Neuronal stem cell (in vitro differentiated cells): ENCODE measurements around the gene MAPKAP1.

Source experiments
- DNase-seq: peaks from one replicate; pipeline ENCODE4 v3.0.0-alpha.2; 2013; ENCODE audit warnings: low spot score
- H2AFZ ChIP-seq: one replicate; pipeline ENCODE4 v1.6.1; 2013; ENCODE audit warnings: mild to moderate bottlenecking, low read length, inconsistent platforms
- H2AK5ac ChIP-seq: 2 replicates; pipeline ENCODE4 v1.6.1; 2013; ENCODE audit warnings: low read depth, mild to moderate bottlenecking, inconsistent platforms, low read length, moderate library complexity, mixed read lengths
- H2BK120ac ChIP-seq: 2 replicates; pipeline ENCODE4 v1.6.1; 2013; ENCODE audit warnings: low read depth, mild to moderate bottlenecking, inconsistent platforms, low read length, moderate library complexity, mixed read lengths
- H2BK12ac ChIP-seq: one replicate; pipeline ENCODE4 v1.6.1; 2013; ENCODE audit warnings: low read length, inconsistent platforms
- H2BK15ac ChIP-seq: 2 replicates; pipeline ENCODE4 v1.6.1; 2013; ENCODE audit warnings: mild to moderate bottlenecking, low read length, inconsistent platforms, mixed read lengths
- H2BK5ac ChIP-seq: one replicate; pipeline ENCODE4 v1.6.1; 2013; ENCODE audit warnings: inconsistent platforms, mild to moderate bottlenecking, low read length, moderate library complexity
- H3K14ac ChIP-seq: one replicate; pipeline ENCODE4 v1.6.1; 2013; ENCODE audit warnings: low read length, inconsistent platforms
- H3K18ac ChIP-seq: 2 replicates; pipeline ENCODE4 v1.6.1; 2013; ENCODE audit warnings: low read length, inconsistent platforms
- H3K23ac ChIP-seq: 2 replicates; pipeline ENCODE4 v1.6.1; 2013; ENCODE audit warnings: low read depth, mild to moderate bottlenecking, mixed read lengths, low read length, inconsistent platforms; ENCODE audit not compliant: poor library complexity
- H3K27ac ChIP-seq: replicated peaks from 3 replicates; pipeline ENCODE4 v1.5.1; 2013; ENCODE audit warnings: low read length, inconsistent platforms
- H3K27me3 ChIP-seq, 3 experiments: 2 replicates each; pipeline ENCODE4 v1.6.1; 2013; ENCODE audit warnings: low read length in 3 of 3, mild to moderate bottlenecking in 2 of 3, inconsistent platforms in 1 of 3, low read depth in 1 of 3, mixed read lengths in 1 of 3, moderate library complexity in 1 of 3; ENCODE audit not compliant: control insufficient read depth in 3 of 3, insufficient read depth in 3 of 3
- H3K36me3 ChIP-seq, 2 donors: replicated peaks in 1 of 2; 2 replicates each; pipeline ENCODE4 v1.6.1; 2013; ENCODE audit warnings: low read length in 2 of 2; ENCODE audit not compliant: control insufficient read depth in 2 of 2, insufficient read depth in 2 of 2
- H3K4ac ChIP-seq: 2 replicates; pipeline ENCODE4 v1.6.1; 2013; ENCODE audit warnings: inconsistent platforms, mild to moderate bottlenecking, low read length, moderate library complexity
- H3K4me1 ChIP-seq, 2 donors: 1 replicate in 1 of 2; 2 replicates in 1 of 2; pipeline ENCODE4 v1.6.1; 2013; ENCODE audit warnings: low read length in 2 of 2, low read depth in 1 of 2; ENCODE audit not compliant: control insufficient read depth in 2 of 2, insufficient read depth in 1 of 2
- H3K4me2 ChIP-seq: one replicate; pipeline ENCODE4 v1.6.1; 2013; ENCODE audit warnings: mild to moderate bottlenecking, low read length, inconsistent platforms; ENCODE audit not compliant: insufficient read depth, poor library complexity, severe bottlenecking
- H3K4me3 ChIP-seq, 2 donors: 2 replicates each; pipeline ENCODE4 v1.5.1; 2013; ENCODE audit warnings: low read length in 2 of 2, mild to moderate bottlenecking in 2 of 2, inconsistent platforms in 1 of 2, moderate library complexity in 1 of 2
- H3K79me1 ChIP-seq: one replicate; pipeline ENCODE4 v1.6.1; 2013; ENCODE audit warnings: low read depth, mild to moderate bottlenecking, inconsistent platforms, low read length, moderate library complexity
- H3K9ac ChIP-seq: one replicate; pipeline ENCODE4 v1.6.1; 2013; ENCODE audit warnings: mild to moderate bottlenecking, low read depth, low read length, inconsistent platforms; ENCODE audit not compliant: poor library complexity
- H3K9me3 ChIP-seq, 2 donors: replicated peaks in 1 of 2; 2 replicates each; pipeline versions ENCODE3 to v1.6.1; 2013; ENCODE audit warnings: low read length in 2 of 2, mild to moderate bottlenecking in 2 of 2, inconsistent platforms in 1 of 2, low read depth in 1 of 2, mixed read lengths in 1 of 2, moderate library complexity in 1 of 2; ENCODE audit not compliant: control insufficient read depth in 2 of 2, insufficient read depth in 1 of 2
- H4K8ac ChIP-seq: one replicate; pipeline ENCODE4 v1.6.1; 2013; ENCODE audit warnings: low read depth, mild to moderate bottlenecking, inconsistent platforms, low read length, moderate library complexity
- H4K91ac ChIP-seq: one replicate; pipeline ENCODE4 v1.6.1; 2013; ENCODE audit warnings: low read length, low read depth, mild to moderate bottlenecking, inconsistent platforms; ENCODE audit not compliant: poor library complexity
- WGBS, 2 donors: extraction: QIAGEN DNeasy Blood & Tissue Kit; methylation state at CpG; one replicate each; pipeline ENCODE4 v1.1.7; 2013; ENCODE audit warnings: missing lambda C conversion rate in 2 of 2, mixed read lengths in 1 of 2; ENCODE audit not compliant: insufficient read length in 2 of 2, insufficient replicate concordance in 1 of 2; ENCODE audit errors: extremely low coverage in 2 of 2; 5-methylcytosine and 5-hydroxymethylcytosine counted together

The MAPKAP1 gene

GRCh38 chr9:125476645-125477044 is 230.4 kb downstream of the MAPKAP1 start:
- H3K36me3 ChIP-seq: peaks cover 3 to 23% of the 10 kb centered on the region in 2 donors
- H3K14ac ChIP-seq: no peak overlapping the region
- no peak overlapping the region for H3K18ac ChIP-seq
- H3K4me2 ChIP-seq: no peak overlapping the region
- no peak overlapping the region for H2BK5ac ChIP-seq
- H3K79me1 ChIP-seq: no peaks in the 10 kb centered on the region
- H3K4me3 ChIP-seq: no peak overlapping the region
- no peak overlapping the region for H2BK120ac ChIP-seq
- H4K8ac ChIP-seq: no peak overlapping the region
- H3K27me3 ChIP-seq: no peaks in the 10 kb centered on the region
- no peak overlapping the region for H3K4ac ChIP-seq
- H3K9ac ChIP-seq: no peak overlapping the region
- H2AK5ac ChIP-seq: no peak overlapping the region
- no peak overlapping the region for H2BK15ac ChIP-seq
- H2BK12ac ChIP-seq: no peak overlapping the region
- no peak overlapping the region for H4K91ac ChIP-seq
- no CpG with 5 or more reads among the region's 6 CpGs for WGBS, 2 donors
- no peak for DNase-seq
- H3K27ac ChIP-seq: no peak overlapping the region
- peaks cover 10 to 17% of the 10 kb centered on the region in 2 donors for H3K4me1 ChIP-seq
- no peak overlapping the region for H3K23ac ChIP-seq
- no peaks in the 10 kb centered on the region for H3K9me3 ChIP-seq
- no peak overlapping the region for H2AFZ ChIP-seq

- WGBS, 2 donors: no CpG with 5 or more reads among the region's 6 CpGs
Observed at GRCh38 chr9:125475385-125475784, 231.6 kb downstream of the MAPKAP1 start.

DNA sequence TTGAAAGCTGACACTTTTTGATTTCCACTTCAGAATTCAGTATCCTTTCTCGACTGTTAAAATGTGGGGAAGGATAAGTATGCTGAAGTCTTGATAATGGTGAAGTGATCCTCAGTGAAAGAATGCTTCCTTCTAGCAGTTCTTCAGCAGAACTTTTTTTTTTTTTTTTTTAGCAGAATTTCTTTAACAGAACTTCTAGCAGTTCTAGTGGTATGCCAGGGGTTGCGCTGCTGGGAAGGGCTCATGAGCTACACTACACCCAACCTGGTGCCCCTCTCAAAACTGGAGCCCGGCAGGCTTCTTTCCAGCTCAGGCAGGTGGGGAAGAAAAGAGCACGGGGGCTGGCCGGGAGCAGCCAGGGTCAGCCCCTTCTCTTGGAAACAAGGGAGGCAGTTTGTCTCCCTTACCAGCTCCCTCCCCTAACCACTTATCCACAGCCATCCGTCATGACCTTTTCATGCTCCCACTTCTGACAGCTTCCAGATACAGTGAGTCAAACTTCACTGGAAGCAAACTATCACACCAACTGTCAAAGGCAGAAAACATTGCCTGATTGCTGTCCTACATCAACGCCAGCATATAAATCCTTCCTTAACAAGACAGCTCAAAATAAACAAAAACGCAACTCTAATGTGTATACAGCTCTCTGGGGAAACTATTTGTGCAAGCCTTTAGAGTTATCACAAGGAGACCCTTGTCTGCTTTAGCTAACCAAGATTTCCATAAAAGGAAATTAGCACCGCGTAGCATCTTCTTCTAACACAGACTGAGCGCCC is 233.9 kb downstream of the MAPKAP1 start:
- no peaks in the 10 kb centered on the region for H3K79me1 ChIP-seq
- DNase-seq: no peak
- H3K4me1 ChIP-seq: peaks cover 10 to 20% of the 10 kb centered on the region in 2 donors
- no peak overlapping the region for H3K4me2 ChIP-seq
- H3K4ac ChIP-seq: no peak overlapping the region
- no peaks in the 10 kb centered on the region for H3K9me3 ChIP-seq
- no peak overlapping the region for H3K9ac ChIP-seq
- H2BK15ac ChIP-seq: no peak overlapping the region
- H3K27ac ChIP-seq: no peak overlapping the region
- H4K91ac ChIP-seq: no peak overlapping the region
- no peak overlapping the region for H2AFZ ChIP-seq
- no peak overlapping the region for H3K14ac ChIP-seq
- no peak overlapping the region for H4K8ac ChIP-seq
- H3K27me3 ChIP-seq: peaks cover 0 to 2% (median 0%) of the 10 kb centered on the region in 3 experiments
- WGBS, 2 donors: no CpG with 5 or more reads among the region's 11 CpGs
- H3K18ac ChIP-seq: no peak overlapping the region
- H3K4me3 ChIP-seq: no peak overlapping the region
- peaks cover 0 to 9% of the 10 kb centered on the region in 2 donors for H3K36me3 ChIP-seq
- no peak overlapping the region for H3K23ac ChIP-seq
- H2BK120ac ChIP-seq: no peak overlapping the region
- H2BK12ac ChIP-seq: no peak overlapping the region
- H2AK5ac ChIP-seq: no peak overlapping the region
- no peak overlapping the region for H2BK5ac ChIP-seq

More at GRCh38 chr9:125475385-125475784, 231.6 kb downstream of the MAPKAP1 start:
- Histone ChIP-seq H3K9me3 (no peaks in the 10 kb centered on the region), H3K4me3 (no peak overlapping the region), H2BK5ac (no peak overlapping the region), H3K9ac (no peak overlapping the region), H3K79me1 (no peaks in the 10 kb centered on the region), H3K27me3 (peaks cover 0 to 2% (median 0%) of the 10 kb centered on the region in 3 experiments), H3K36me3 (peaks cover 3 to 18% of the 10 kb centered on the region in 2 donors), H3K14ac (no peak overlapping the region), H4K8ac (no peak overlapping the region), H2BK15ac (no peak overlapping the region), H3K18ac (no peak overlapping the region), H2AK5ac (no peak overlapping the region), H3K27ac (no peak overlapping the region), H3K4ac (no peak overlapping the region), H3K23ac (no peak overlapping the region), H2AFZ (no peak overlapping the region), H2BK12ac (no peak overlapping the region), H2BK120ac (no peak overlapping the region), H3K4me2 (no peak overlapping the region), H4K91ac (no peak overlapping the region), H3K4me1 (peaks cover 10 to 26% of the 10 kb centered on the region in 2 donors)
- no peak for DNase-seq

DNA sequence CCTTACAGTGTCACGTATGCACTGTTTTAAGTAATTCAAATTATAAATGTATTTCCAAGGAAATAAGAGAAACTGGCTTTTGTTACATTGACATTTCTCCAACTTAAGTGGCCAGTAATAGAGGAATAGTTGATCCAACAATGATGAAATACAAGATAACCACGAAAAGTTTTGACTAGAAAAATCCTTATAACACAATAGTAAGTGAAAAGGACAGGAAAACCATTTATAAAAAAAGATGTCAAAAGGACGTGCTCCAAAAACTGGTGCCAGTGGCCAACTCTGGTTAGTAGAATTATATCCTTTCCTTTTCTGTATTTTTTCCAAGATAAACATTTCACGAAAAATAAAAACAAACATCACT is 234.5 kb downstream of the MAPKAP1 start:
- no peak for DNase-seq

More for the DNA sequence above, 234.5 kb downstream of the MAPKAP1 start:
- no peaks in the 10 kb centered on the region for H3K9me3 ChIP-seq
- H3K14ac ChIP-seq: no peak overlapping the region
- no peak overlapping the region for H2BK120ac ChIP-seq
- no peak overlapping the region for H2BK5ac ChIP-seq
- H2BK12ac ChIP-seq: no peak overlapping the region
- H3K4me2 ChIP-seq: no peak overlapping the region
- no peak overlapping the region for H3K9ac ChIP-seq
- no peak overlapping the region for H2BK15ac ChIP-seq
- no CpG with 5 or more reads among the region's 4 CpGs for WGBS, 2 donors
- no peak overlapping the region for H3K4me3 ChIP-seq
- H3K18ac ChIP-seq: no peak overlapping the region
- peaks cover 10 to 20% of the 10 kb centered on the region in 2 donors for H3K4me1 ChIP-seq
- no peak overlapping the region for H4K91ac ChIP-seq
- H3K36me3 ChIP-seq: peaks cover 0 to 5% of the 10 kb centered on the region in 2 donors
- peaks cover 0 to 2% (median 0%) of the 10 kb centered on the region in 3 experiments for H3K27me3 ChIP-seq
- H3K27ac ChIP-seq: no peak overlapping the region
- H2AK5ac ChIP-seq: no peak overlapping the region
- no peak overlapping the region for H3K4ac ChIP-seq
- no peak overlapping the region for H4K8ac ChIP-seq
- no peak overlapping the region for H2AFZ ChIP-seq
- H3K23ac ChIP-seq: no peak overlapping the region
- no peaks in the 10 kb centered on the region for H3K79me1 ChIP-seq
